H1 (cell line): ENCODE results near the gene NLRP6. TPM values are rescaled to one million over a fixed set of nuclear protein-coding genes. Genes with fewer than 3 reads are reported as not detected.
"Not testable (repeated sequence)": the region's sequence is repeated elsewhere in the genome, so short reads cannot be mapped to it uniquely, and the experiment has no call there.

Experiments
- CTCF ChIA-PET: fragments of 300-600 bp; sonication (Branson Sonifier 250); formaldehyde crosslinking; loops from one replicate; lab custom pipeline; 2021; ENCODE audit not compliant: partially characterized antibody; lab: Charles Lee
- POLR2A ChIA-PET: fragments of 300-600 bp; sonication (Branson Sonifier 250); formaldehyde crosslinking; loops from one replicate; lab custom pipeline; 2021; ENCODE audit warnings: inconsistent platforms; ENCODE audit not compliant: partially characterized antibody; lab: Charles Lee
- DNase-seq, 2 experiments: peaks; one replicate each; pipeline versions ENCODE4 v3.0.0 to v3.0.0-alpha.2; 2010 to 2022; ENCODE audit warnings: low spot score in 2 of 2, low read depth in 1 of 2, mixed read lengths in 1 of 2
- FAIRE-seq: peaks from 2 replicates; lab custom pipeline; 2011; peaks lifted over from hg19 to GRCh38; lab: Jason Lieb, UNC
- H2AFZ ChIP-seq: 2 replicates; pipeline ENCODE4 v1.8.1; 2012; ENCODE audit warnings: low read length, inconsistent platforms
- H2AK5ac ChIP-seq: 2 replicates; pipeline ENCODE4 v1.6.1; 2013; ENCODE audit warnings: low read depth, low read length
- H2BK120ac ChIP-seq: replicated peaks from 2 replicates; pipeline ENCODE3; 2013; ENCODE audit warnings: low read depth, low read length, inconsistent platforms
- H2BK12ac ChIP-seq: 2 replicates; pipeline ENCODE4 v1.6.1; 2013; ENCODE audit warnings: low read depth, low read length
- H2BK15ac ChIP-seq: 2 replicates; pipeline ENCODE4 v1.6.1; 2013; ENCODE audit warnings: low read length
- H2BK20ac ChIP-seq: 2 replicates; pipeline ENCODE4 v1.6.1; 2013; ENCODE audit warnings: low read length
- H2BK5ac ChIP-seq: 2 replicates; pipeline ENCODE4 v1.6.1; 2013; ENCODE audit warnings: low read depth, low read length
- H3K14ac ChIP-seq: 2 replicates; pipeline ENCODE4 v1.6.1; 2013; ENCODE audit warnings: inconsistent platforms; ENCODE audit not compliant: insufficient read length
- H3K18ac ChIP-seq: 2 replicates; pipeline ENCODE4 v1.6.1; 2013; ENCODE audit warnings: low read length; ENCODE audit errors: extremely low read depth
- H3K23ac ChIP-seq: 2 replicates; pipeline ENCODE4 v1.6.1; 2013; ENCODE audit warnings: inconsistent platforms; ENCODE audit not compliant: insufficient read length
- H3K23me2 ChIP-seq: 2 replicates; pipeline ENCODE4 v1.6.1; 2013; ENCODE audit warnings: low read depth, low read length
- H3K27ac ChIP-seq: 2 replicates; pipeline ENCODE4 v1.6.1; 2011; ENCODE audit warnings: low read depth, low read length, inconsistent platforms
- H3K27me3 ChIP-seq, 4 experiments: replicated peaks in 1 of 4; 1 replicate in 1 of 4; 2 replicates in 3 of 4; pipeline versions ENCODE4 v1.6.1 to v1.8.1; 2011 to 2013; ENCODE audit warnings: low read length in 3 of 4, mild to moderate bottlenecking in 3 of 4, inconsistent platforms in 2 of 4, mixed read lengths in 2 of 4, moderate library complexity in 1 of 4; ENCODE audit not compliant: control insufficient read depth in 3 of 4, insufficient read depth in 3 of 4; ENCODE audit errors: extremely low read depth in 1 of 4
- H3K36me3 ChIP-seq, 4 experiments: 2 replicates each; pipeline versions ENCODE4 v1.6.1 to v1.8.1; 2011 to 2013; ENCODE audit warnings: mild to moderate bottlenecking in 4 of 4, low read length in 3 of 4, moderate library complexity in 2 of 4, control low read depth in 1 of 4, inconsistent platforms in 1 of 4; ENCODE audit not compliant: insufficient read depth in 4 of 4, control insufficient read depth in 2 of 4
- H3K4ac ChIP-seq: replicated peaks from 2 replicates; pipeline ENCODE3; 2013; ENCODE audit warnings: low read length, low read depth, mixed read lengths, inconsistent platforms; ENCODE audit not compliant: insufficient read length
- H3K4me1 ChIP-seq, 4 experiments: replicated peaks in 1 of 4; 1 replicate in 1 of 4; 2 replicates in 3 of 4; pipeline versions ENCODE4 v1.6.1 to v1.8.1; 2011 to 2013; ENCODE audit warnings: low read length in 3 of 4, inconsistent platforms in 2 of 4, mixed read lengths in 1 of 4; ENCODE audit not compliant: insufficient read depth in 4 of 4, control insufficient read depth in 3 of 4
- H3K4me2 ChIP-seq, 2 experiments: 2 replicates each; pipeline versions ENCODE4 v1.6.1 to v1.8.1; 2011 to 2013; ENCODE audit warnings: low read depth in 2 of 2, low read length in 2 of 2, control low read depth in 1 of 2, inconsistent platforms in 1 of 2, mild to moderate bottlenecking in 1 of 2; ENCODE audit not compliant: insufficient read depth in 1 of 2
- H3K4me3 ChIP-seq, 4 experiments: fragments of 200-600, 300-600 bp in 1 of 4; sonication (generic), shearing (Covaris generic), sonication (Bioruptor Twin) in 1 of 4; 2 replicates each; pipeline versions ENCODE4 v1.5.1 to v1.8.1; 2011 to 2016; ENCODE audit warnings: low read length in 4 of 4, low read depth in 3 of 4, control low read depth in 2 of 4, inconsistent platforms in 2 of 4, mild to moderate bottlenecking in 2 of 4, mixed read lengths in 1 of 4, moderate library complexity in 1 of 4; ENCODE audit not compliant: insufficient read depth in 2 of 4; ENCODE audit errors: extremely low read depth in 1 of 4
- H3K56ac ChIP-seq: replicated peaks from 2 replicates; pipeline ENCODE3; 2013; ENCODE audit warnings: low read depth, mild to moderate bottlenecking, mixed read lengths, low read length, inconsistent platforms; ENCODE audit not compliant: insufficient read length
- H3K79me1 ChIP-seq: 2 replicates; pipeline ENCODE4 v1.6.1; 2013; ENCODE audit warnings: low read depth, low read length, control low read depth
- H3K79me2 ChIP-seq, 2 experiments: 2 replicates each; pipeline versions ENCODE4 v1.6.1 to v1.8.1; 2012 to 2013; ENCODE audit warnings: low read length in 2 of 2, mild to moderate bottlenecking in 2 of 2, inconsistent platforms in 1 of 2; ENCODE audit not compliant: insufficient read depth in 2 of 2, control insufficient read depth in 1 of 2
- H3K9ac ChIP-seq, 4 experiments: replicated peaks in 1 of 4; 1 replicate in 1 of 4; 2 replicates in 3 of 4; pipeline versions ENCODE4 v1.6.1 to v1.8.1; 2011 to 2013; ENCODE audit warnings: low read depth in 3 of 4, low read length in 3 of 4, control low read depth in 2 of 4, mild to moderate bottlenecking in 2 of 4, moderate library complexity in 2 of 4, inconsistent platforms in 1 of 4; ENCODE audit errors: extremely low read depth in 1 of 4
- H3K9me3 ChIP-seq, 2 experiments: 2 replicates each; pipeline versions ENCODE4 v1.6.1 to v1.8.1; 2012 to 2013; ENCODE audit warnings: mild to moderate bottlenecking in 2 of 2, moderate library complexity in 2 of 2, control low read depth in 1 of 2, inconsistent platforms in 1 of 2, low read depth in 1 of 2, low read length in 1 of 2, mixed read lengths in 1 of 2; ENCODE audit not compliant: insufficient read depth in 2 of 2
- H4K20me1 ChIP-seq, 2 experiments: replicated peaks in 1 of 2; 2 replicates each; pipeline versions ENCODE3 to v1.8.1; 2011 to 2013; ENCODE audit warnings: inconsistent platforms in 2 of 2, low read length in 2 of 2, mild to moderate bottlenecking in 1 of 2; ENCODE audit not compliant: insufficient read depth in 2 of 2, control insufficient read depth in 1 of 2
- H4K5ac ChIP-seq: 2 replicates; pipeline ENCODE4 v1.6.1; 2013; ENCODE audit warnings: low read length, low read depth, mixed read lengths, inconsistent platforms; ENCODE audit not compliant: insufficient read length
- H4K8ac ChIP-seq: 2 replicates; pipeline ENCODE4 v1.8.0; 2013; ENCODE audit warnings: mild to moderate bottlenecking, moderate library complexity, low read length, inconsistent platforms; ENCODE audit not compliant: insufficient read depth; ENCODE audit errors: extremely low read depth
- H4K91ac ChIP-seq: replicated peaks from 2 replicates; pipeline ENCODE3; 2013; ENCODE audit warnings: low read length, mixed read lengths, inconsistent platforms; ENCODE audit not compliant: insufficient read length
- WGBS, 2 experiments: shearing (Covaris generic) in 1 of 2; methylation state at CpG; one replicate each; pipeline versions ENCODE4 v1.1.6 to v1.1.7; 2013 to 2015; ENCODE audit warnings: low lambda C conversion rate in 2 of 2, mixed read lengths in 2 of 2, inconsistent platforms in 1 of 2, low coverage in 1 of 2, missing lambda C conversion rate in 1 of 2; ENCODE audit not compliant: insufficient replicate concordance in 2 of 2, insufficient coverage in 1 of 2, insufficient read length in 1 of 2; ENCODE audit errors: extremely low coverage in 1 of 2, missing lambda C conversion rate in 1 of 2; 5-methylcytosine and 5-hydroxymethylcytosine counted together
- polyA plus RNA-seq, 7 experiments: library from polyadenylated mRNA; depleted of rRNA in 3 of 7; stranded (reverse) in 5 of 7; unstranded in 2 of 7; fragments of >200 nt in 5 of 7; fragments of 200-250 nt in 2 of 7; gene quantifications; 1 replicate in 5 of 7; 2 replicates in 1 of 7; 4 replicates in 1 of 7; pipeline versions ENCODE4 v1.2.1 to v1.2.3, GENCODE V29; 2011 to 2013; ENCODE audit warnings: missing spikeins in 2 of 7, mixed read lengths in 2 of 7
- total RNA-seq: library from RNA; stranded (reverse); fragmentation: NEBNext Ultra II Directional; extraction: Animal tissue kit (Norgen Biotek cat#: 25700); gene quantifications from 2 replicates; pipeline ENCODE4 v1.2.1, GENCODE V29; 2021

The NLRP6 gene
- total and polyA plus RNA-seq, 2 of the 8 experiments (the other 6 are each of a cell fraction or from before 2014, with no cell fraction given), result not detected

DNA sequence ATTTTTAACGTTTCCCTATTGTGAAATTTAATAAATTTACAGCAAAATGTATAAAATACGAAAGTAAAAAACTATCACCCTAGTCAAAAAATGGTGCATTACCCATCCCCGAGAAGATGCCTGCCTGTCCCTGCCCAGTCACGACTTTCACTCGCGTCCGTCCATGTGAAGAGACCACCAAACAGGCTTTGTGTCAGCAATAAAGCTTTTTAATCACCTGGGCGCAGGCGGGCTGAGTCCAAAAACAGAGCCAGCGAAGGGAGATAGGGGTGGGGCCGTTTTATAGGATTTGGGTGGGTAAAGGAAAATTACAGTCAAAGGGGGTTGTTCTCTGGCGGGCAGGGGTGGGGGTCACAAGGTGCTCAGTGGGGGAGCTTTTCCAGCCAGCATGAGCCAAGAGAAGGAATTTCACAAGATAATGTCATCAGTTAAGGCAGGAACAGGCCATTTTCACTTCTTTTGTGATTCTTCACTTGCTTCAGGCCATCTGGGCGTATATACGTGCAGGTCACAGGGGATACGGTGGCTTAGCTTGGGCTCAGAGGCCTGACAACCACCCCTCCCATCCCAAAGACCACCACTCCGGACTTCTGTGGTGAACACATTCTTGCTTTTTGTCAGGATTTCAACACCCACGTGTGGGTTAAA is 55.5 kb downstream of the NLRP6 start:
- Histone ChIP-seq H3K9ac (peak overlapping the region in 3 of 4 experiments; percentile 14 to 51 (median 32); a peak in 3 of 7 replicates), H3K4ac (peak overlapping the region; percentile 82), H3K4me2 (peak overlapping the region; percentile 49 to 75; a peak in 3 of 4 replicates), H4K5ac (peak overlapping the region; percentile 91), H2AK5ac (0 out of 2 replicates have a peak overlapping the region, but pooled peaks have one; percentile 66), H2BK12ac (peak overlapping the region; percentile 78), H3K4me1 (peaks cover 7 to 25% (median 18%) of the 10 kb centered on the region in 4 experiments), H2AFZ (0 out of 2 replicates have a peak overlapping the region, but pooled peaks have one; percentile 30), H3K9me3 (peaks cover 10 to 11% of the 10 kb centered on the region in 2 experiments; a peak in 3 of 4 replicates), H2BK120ac (peak overlapping the region; percentile 91), H3K18ac (peak overlapping the region; percentile 89), H3K4me3 (peak overlapping the region in 2 of 4 experiments; percentile 9 to 23; a peak in 2 of 8 replicates), H2BK20ac (peak overlapping the region; percentile 100), H2BK5ac (peak overlapping the region; percentile 93), H4K91ac (peak overlapping the region; percentile 99), H3K27ac (peak overlapping the region; percentile 76), H2BK15ac (peak overlapping the region; percentile 13; the same call in 1 of the 2 replicates)
- H4K8ac ChIP-seq, H3K56ac ChIP-seq, H4K20me1 ChIP-seq, H3K36me3 ChIP-seq, H3K79me1 ChIP-seq, DNase-seq, H3K23ac ChIP-seq, H3K23me2 ChIP-seq, H3K14ac ChIP-seq, H3K79me2 ChIP-seq, H3K27me3 ChIP-seq: not testable (repeated sequence)
- ChIA-PET CTCF (interaction anchor here (0.7 to 2.4 kb wide), 7 partner anchors 16 to 108 kb away, joined by 3 to 9 read pairs (median 3); no protein-coding TSS in a partner anchor), POLR2A (interaction anchor here (0.8 to 2.5 kb wide), 10 partner anchors 9 to 73 kb away, joined by 3 to 17 read pairs (median 4); partner anchors contain the start of gene IFITM3)
- FAIRE-seq, result peak; percentile 7
- WGBS, 2 experiments, result 62% methylated on average over 17 of the region's 17 CpGs; no CpG with 5 or more reads in 1 of the 2 experiments
